Ovary (tissue), 3 donors: ENCODE data around the gene LPIN1.

Experiments
- EP300 ChIP-seq: sonication (generic); formaldehyde crosslinking; IDR thresholded peaks from one replicate; pipeline ENCODE4 v1.6.1; 2017; ENCODE audit warnings: antibody characterized with exemption
- TF ChIP-seq, protein P1 (sequence below), 3 donors: fragments of 450-650 bp in 2 of 3; fragments of 200-600 bp in 1 of 3; IDR thresholded peaks; one replicate each; pipeline versions ENCODE4 v1.5.1 to v1.8.0; 2016 to 2022; ENCODE audit warnings: antibody characterized with exemption in 3 of 3, mild to moderate bottlenecking in 1 of 3
- donor health status: DM: no; HTN: no; CAD: no.

DNA sequence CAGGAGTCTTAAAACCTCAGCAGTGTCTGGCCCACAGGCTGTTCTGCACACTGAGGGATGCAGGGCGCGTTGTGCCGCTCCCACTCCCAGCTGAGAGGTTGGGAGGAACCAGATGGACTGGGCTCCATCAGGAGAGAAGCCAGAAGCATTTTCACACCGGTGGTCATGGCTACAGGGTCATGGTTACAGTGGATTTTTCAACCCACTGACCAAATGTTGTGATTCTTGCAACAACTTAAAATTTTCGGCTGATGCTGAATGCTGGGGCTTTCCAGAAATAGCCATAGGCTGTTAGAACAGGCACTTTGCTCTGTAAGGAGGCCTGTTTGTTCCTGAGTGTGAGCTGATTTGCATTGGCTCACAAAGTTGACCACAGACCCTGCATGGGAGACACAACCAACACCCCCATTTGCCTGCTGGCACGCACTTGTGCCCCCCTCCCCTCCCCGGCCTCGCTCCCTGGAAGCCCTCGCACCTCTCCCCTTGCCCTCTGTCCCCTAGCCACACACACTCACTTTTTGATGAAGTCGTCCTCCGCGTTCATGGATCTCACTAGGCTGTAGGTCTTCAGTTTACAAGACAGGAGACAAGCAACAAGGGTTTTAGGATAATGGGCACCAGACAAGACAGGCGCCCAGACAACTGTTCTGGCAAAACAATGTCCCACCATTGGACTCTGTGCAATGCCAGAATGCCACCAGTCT, 3.4 kb downstream of the LPIN1 start:
- TF ChIP-seq EP300 = no peak
- TF ChIP-seq, protein P1, sequence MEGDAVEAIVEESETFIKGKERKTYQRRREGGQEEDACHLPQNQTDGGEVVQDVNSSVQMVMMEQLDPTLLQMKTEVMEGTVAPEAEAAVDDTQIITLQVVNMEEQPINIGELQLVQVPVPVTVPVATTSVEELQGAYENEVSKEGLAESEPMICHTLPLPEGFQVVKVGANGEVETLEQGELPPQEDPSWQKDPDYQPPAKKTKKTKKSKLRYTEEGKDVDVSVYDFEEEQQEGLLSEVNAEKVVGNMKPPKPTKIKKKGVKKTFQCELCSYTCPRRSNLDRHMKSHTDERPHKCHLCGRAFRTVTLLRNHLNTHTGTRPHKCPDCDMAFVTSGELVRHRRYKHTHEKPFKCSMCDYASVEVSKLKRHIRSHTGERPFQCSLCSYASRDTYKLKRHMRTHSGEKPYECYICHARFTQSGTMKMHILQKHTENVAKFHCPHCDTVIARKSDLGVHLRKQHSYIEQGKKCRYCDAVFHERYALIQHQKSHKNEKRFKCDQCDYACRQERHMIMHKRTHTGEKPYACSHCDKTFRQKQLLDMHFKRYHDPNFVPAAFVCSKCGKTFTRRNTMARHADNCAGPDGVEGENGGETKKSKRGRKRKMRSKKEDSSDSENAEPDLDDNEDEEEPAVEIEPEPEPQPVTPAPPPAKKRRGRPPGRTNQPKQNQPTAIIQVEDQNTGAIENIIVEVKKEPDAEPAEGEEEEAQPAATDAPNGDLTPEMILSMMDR (IDR thresholded peaks at IDR 0.05) = no peak
